Progenitor cell of endocrine pancreas (in vitro differentiated cells): ENCODE measurements around the gene SORT1. TPM values are rescaled to one million over a fixed set of nuclear protein-coding genes. Genes with fewer than 3 reads are reported as not detected.
"Not testable (repeated sequence)": the region's sequence is repeated elsewhere in the genome, so short reads cannot be mapped to it uniquely, and the experiment has no call there.

Experiments
- DNase-seq: peaks from one replicate; pipeline ENCODE4 v3.0.0; 2021; ENCODE audit warnings: low spot score; ENCODE audit not compliant: unreplicated experiment
- H3K27ac Mint-ChIP-seq: 2 replicates; pipeline ENCODE4 v1.8.0; 2021; ENCODE audit warnings: mild to moderate bottlenecking, moderate library complexity, mixed read lengths
- H3K27me3 Mint-ChIP-seq: 2 replicates; pipeline ENCODE4 v1.8.0; 2021; ENCODE audit warnings: mixed read lengths
- H3K36me3 Mint-ChIP-seq: 2 replicates; pipeline ENCODE4 v1.8.0; 2022; ENCODE audit warnings: mixed read lengths; ENCODE audit not compliant: insufficient read depth
- H3K4me1 Mint-ChIP-seq: 2 replicates; pipeline ENCODE4 v1.8.0; 2021; ENCODE audit warnings: low read depth, mixed read lengths
- H3K4me3 Mint-ChIP-seq: 2 replicates; pipeline ENCODE4 v1.8.0; 2021; ENCODE audit warnings: low read depth, mild to moderate bottlenecking, moderate library complexity, mixed read lengths
- H3K9me3 Mint-ChIP-seq: 2 replicates; pipeline ENCODE4 v1.8.0; 2021; ENCODE audit warnings: low read depth, mixed read lengths
- total RNA-seq: library from RNA; stranded (reverse); gene quantifications from 2 replicates; pipeline ENCODE4 v1.2.1, GENCODE V29; 2021
- TF ChIP-seq, protein P1 (sequence below): fragments of 200-600 bp; sonication (generic); IDR thresholded peaks from one replicate; pipeline ENCODE4 v1.5.0; 2021; ENCODE audit warnings: antibody characterized with exemption, mild to moderate bottlenecking; ENCODE audit not compliant: unreplicated experiment

SORT1 gene
- total RNA-seq, 1 donor from 2014 or later: 110 TPM

GRCh38 chr1:109290137-109290536, 107.6 kb downstream of the SORT1 start:
- Mint-ChIP-seq H3K4me1 (no peaks in the 10 kb centered on the region), H3K4me3 (no peak overlapping the region), H3K36me3 (no peaks in the 10 kb centered on the region), H3K27ac (no peak overlapping the region), H3K9me3 (no peaks in the 10 kb centered on the region), H3K27me3 (peaks cover 15% of the 10 kb centered on the region)
- DNase-seq: no peak
- TF ChIP-seq, protein P1, sequence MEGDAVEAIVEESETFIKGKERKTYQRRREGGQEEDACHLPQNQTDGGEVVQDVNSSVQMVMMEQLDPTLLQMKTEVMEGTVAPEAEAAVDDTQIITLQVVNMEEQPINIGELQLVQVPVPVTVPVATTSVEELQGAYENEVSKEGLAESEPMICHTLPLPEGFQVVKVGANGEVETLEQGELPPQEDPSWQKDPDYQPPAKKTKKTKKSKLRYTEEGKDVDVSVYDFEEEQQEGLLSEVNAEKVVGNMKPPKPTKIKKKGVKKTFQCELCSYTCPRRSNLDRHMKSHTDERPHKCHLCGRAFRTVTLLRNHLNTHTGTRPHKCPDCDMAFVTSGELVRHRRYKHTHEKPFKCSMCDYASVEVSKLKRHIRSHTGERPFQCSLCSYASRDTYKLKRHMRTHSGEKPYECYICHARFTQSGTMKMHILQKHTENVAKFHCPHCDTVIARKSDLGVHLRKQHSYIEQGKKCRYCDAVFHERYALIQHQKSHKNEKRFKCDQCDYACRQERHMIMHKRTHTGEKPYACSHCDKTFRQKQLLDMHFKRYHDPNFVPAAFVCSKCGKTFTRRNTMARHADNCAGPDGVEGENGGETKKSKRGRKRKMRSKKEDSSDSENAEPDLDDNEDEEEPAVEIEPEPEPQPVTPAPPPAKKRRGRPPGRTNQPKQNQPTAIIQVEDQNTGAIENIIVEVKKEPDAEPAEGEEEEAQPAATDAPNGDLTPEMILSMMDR: no peak

- peaks cover 14% of the 10 kb centered on the region for H3K4me1 Mint-ChIP-seq
These were observed 111.0 kb downstream of the SORT1 start for GRCh38 chr1:109286762-109287161.

DNA sequence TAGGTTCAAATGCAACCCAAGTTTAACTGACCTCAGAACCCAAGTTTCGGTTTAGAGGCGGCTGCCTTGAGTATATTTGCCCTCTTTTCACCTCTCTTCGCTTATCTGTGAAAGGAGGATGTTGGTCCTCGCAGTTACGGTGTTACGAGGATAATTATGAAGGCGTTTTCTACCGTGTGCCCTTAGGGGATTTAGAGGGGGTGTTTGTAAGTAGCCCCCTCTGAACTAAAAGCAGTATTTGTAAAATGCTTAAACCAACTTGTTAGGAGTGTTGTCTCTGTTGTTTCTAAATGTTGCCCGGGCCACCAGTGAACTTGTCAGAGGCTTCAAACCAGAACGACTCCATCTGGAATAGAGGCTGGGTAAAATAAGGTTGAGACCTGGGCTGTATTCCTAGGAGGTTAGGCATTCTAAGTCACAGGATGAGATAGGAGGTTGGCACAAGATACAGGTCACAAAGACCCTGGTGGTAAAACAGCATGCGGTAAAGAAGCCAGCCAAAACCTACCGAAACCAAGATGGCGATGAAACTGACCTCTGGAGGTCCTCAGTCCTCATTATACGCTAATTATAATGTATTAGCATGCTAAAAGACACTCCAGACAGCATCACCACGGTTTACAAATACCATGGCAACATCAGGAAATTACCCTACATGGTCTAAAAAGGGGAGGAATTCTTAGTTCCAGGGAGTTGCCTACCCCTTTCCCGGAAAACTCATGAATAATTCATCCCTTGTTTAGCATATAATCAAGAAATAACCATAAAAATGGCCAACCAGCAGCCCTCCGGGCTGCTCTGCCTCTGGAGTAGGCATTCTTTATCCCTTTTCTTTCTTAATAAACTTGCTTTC, 113.7 kb downstream of the SORT1 start:
- Mint-ChIP-seq H3K27ac (peak overlapping the region; percentile 94), H3K4me1 (peaks cover 17% of the 10 kb centered on the region), H3K36me3 (peaks cover 6% of the 10 kb centered on the region), H3K9me3 (no peaks in the 10 kb centered on the region), H3K4me3 (peak overlapping the region; percentile 98), H3K27me3 (no peaks in the 10 kb centered on the region)
- TF ChIP-seq, protein P1: no peak
- DNase-seq: no peak

More at GRCh38 chr1:109286762-109287161, 111.0 kb downstream of the SORT1 start:
- H3K36me3 Mint-ChIP-seq, DNase-seq, H3K9me3 Mint-ChIP-seq, H3K27me3 Mint-ChIP-seq, H3K4me3 Mint-ChIP-seq, H3K27ac Mint-ChIP-seq: not testable (repeated sequence)

DNA sequence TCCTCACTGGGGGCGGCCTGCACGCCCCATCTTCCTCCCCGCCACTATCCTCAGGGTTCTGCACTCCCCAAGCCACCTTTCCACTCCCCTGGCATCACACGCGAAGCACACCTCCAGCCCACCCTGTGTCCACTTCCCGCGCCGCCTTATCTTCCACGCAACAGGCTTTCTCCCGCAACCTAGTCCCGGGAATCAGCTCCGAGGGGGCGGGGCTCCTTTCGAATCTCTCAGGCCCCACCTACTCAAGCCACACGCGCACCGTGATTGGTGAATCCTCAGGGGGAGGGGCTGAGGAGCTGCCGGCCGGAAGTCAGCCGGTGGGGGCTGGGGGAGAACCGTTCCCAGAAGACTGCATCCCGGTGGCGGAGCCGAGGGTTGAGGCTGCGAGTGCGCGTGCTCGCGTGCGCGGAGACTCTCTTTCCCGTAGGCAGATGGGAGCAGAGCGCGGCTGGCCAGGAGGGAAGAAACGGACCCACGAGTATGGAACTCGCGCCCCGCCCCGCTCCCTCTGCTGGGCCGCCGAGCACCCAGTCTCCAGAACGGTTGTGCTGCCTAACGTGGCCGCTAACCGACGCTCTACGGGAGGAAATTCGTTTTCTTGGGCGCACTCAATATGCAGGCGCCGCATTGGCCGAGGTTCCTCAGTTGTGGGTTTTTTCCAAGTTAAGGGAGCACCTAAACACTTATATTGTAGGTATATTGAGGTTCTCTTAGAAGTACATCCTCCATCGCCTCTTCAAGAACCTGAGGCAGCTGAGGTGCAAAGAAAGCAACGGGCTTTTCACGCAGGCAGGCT, 114.6 kb downstream of the SORT1 start, which contains the start of gene PSRC1:
TSS of gene PSRC1 (minus strand) at position 194 of the 796 bp plus-strand sequence.
- peak within 1 kb of the TSS; percentile 98 for H3K4me3 Mint-ChIP-seq
- TF ChIP-seq, protein P1: peak; percentile 52
- no peaks in the 10 kb centered on the region for H3K9me3 Mint-ChIP-seq
- H3K4me1 Mint-ChIP-seq: peaks cover 18% of the 10 kb centered on the region
- peaks cover 6% of the 10 kb centered on the region for H3K36me3 Mint-ChIP-seq
- H3K27ac Mint-ChIP-seq: peak within 1 kb of the TSS; percentile 94
- H3K27me3 Mint-ChIP-seq: no peaks in the 10 kb centered on the region
- DNase-seq: peak; percentile 93

- Mint-ChIP-seq H3K27ac (peak overlapping the region; percentile 94), H3K9me3 (no peaks in the 10 kb centered on the region), H3K4me3 (peak overlapping the region; percentile 98), H3K36me3 (peaks cover 6% of the 10 kb centered on the region), H3K27me3 (no peaks in the 10 kb centered on the region), H3K4me1 (peaks cover 19% of the 10 kb centered on the region)
- no peak for DNase-seq
- TF ChIP-seq, protein P1: no peak
These were observed 115.2 kb downstream of the SORT1 start for GRCh38 chr1:109282497-109282951.
